ENCODE measurements around the gene ARPC1A. TPM values are rescaled to one million over a fixed set of nuclear protein-coding genes. Genes with fewer than 3 reads are reported as not detected.
"Not testable (repeated sequence)": the region's sequence is repeated elsewhere in the genome, so short reads cannot be mapped to it uniquely, and the experiment has no call there.

Gene ARPC1A
- total RNA-seq, 2 donors from 2014 or later, result 173 to 231 TPM

GRCh38 chr7:99340659-99341058, 15.0 kb downstream of the ARPC1A start:
- intact Hi-C loops (cut with DNase I), result no loop called here
- DNase-seq, result no peak
- H3K4me3 ChIP-seq, result no peak overlapping the region

GRCh38 chr7:99344061-99344647, 18.5 kb downstream of the ARPC1A start:
- H3K27me3 ChIP-seq, result no peaks in the 10 kb centered on the region
- H3K9ac ChIP-seq (ENCODE audit: low read depth in 2 of 2, low read length in 2 of 2), result no peak overlapping the region
- no peak for DNase-seq
- no peak overlapping the region for H3K27ac ChIP-seq
- H3K4me1 ChIP-seq, result no peaks in the 10 kb centered on the region
- peaks cover 15% of the 10 kb centered on the region for H3K36me3 ChIP-seq
- TF ChIP-seq CTCF (IDR thresholded peaks at IDR 0.05), result no peak
- no peaks in the 10 kb centered on the region for H3K9me3 ChIP-seq
- intact Hi-C loops (cut with DNase I), result no loop called here
- H3K4me3 ChIP-seq, result no peak overlapping the region

More at GRCh38 chr7:99340659-99341058, 15.0 kb downstream of the ARPC1A start:
- Histone ChIP-seq H3K9ac (ENCODE audit: low read depth in 2 of 2, low read length in 2 of 2) (no peak overlapping the region), H3K36me3 (peaks cover 27% of the 10 kb centered on the region), H3K9me3 (no peaks in the 10 kb centered on the region), H3K27ac (no peak overlapping the region), H3K27me3 (no peaks in the 10 kb centered on the region), H3K4me1 (no peaks in the 10 kb centered on the region)
- no peak for TF ChIP-seq CTCF (IDR thresholded peaks at IDR 0.05)

- H3K4me1 ChIP-seq; H3K27me3 ChIP-seq; DNase-seq; H3K9ac ChIP-seq (ENCODE audit: low read depth in 2 of 2, low read length in 2 of 2); H3K9me3 ChIP-seq; H3K27ac ChIP-seq; intact Hi-C loops (cut with DNase I); H3K4me3 ChIP-seq: not testable (repeated sequence)
- peaks cover 51% of the 10 kb centered on the region for H3K36me3 ChIP-seq
Observed at GRCh38 chr7:99350641-99351040, 24.9 kb downstream of the ARPC1A start.

- intact Hi-C loops (cut with DNase I), result no loop called here
- H3K27me3 ChIP-seq, result no peaks in the 10 kb centered on the region
- no peak overlapping the region for H3K9ac ChIP-seq (ENCODE audit: low read depth in 2 of 2, low read length in 2 of 2)
- H3K4me1 ChIP-seq, result no peaks in the 10 kb centered on the region
- no peaks in the 10 kb centered on the region for H3K9me3 ChIP-seq
- no peak for DNase-seq
- no peak overlapping the region for H3K27ac ChIP-seq
- H3K4me3 ChIP-seq, result no peak overlapping the region
- H3K36me3 ChIP-seq, result peaks cover 58% of the 10 kb centered on the region
- TF ChIP-seq CTCF (IDR thresholded peaks at IDR 0.05), result no peak
Observed at GRCh38 chr7:99352247-99352646, 26.5 kb downstream of the ARPC1A start.

GRCh38 chr7:99355098-99355497, 29.4 kb downstream of the ARPC1A start:
- no peak for DNase-seq
- Histone ChIP-seq H3K27me3 (no peaks in the 10 kb centered on the region), H3K9ac (ENCODE audit: low read depth in 2 of 2, low read length in 2 of 2) (no peak overlapping the region), H3K36me3 (peaks cover 46% of the 10 kb centered on the region), H3K4me1 (no peaks in the 10 kb centered on the region), H3K4me3 (no peak overlapping the region), H3K9me3 (no peaks in the 10 kb centered on the region), H3K27ac (no peak overlapping the region)
- TF ChIP-seq CTCF (IDR thresholded peaks at IDR 0.05), result no peak
- intact Hi-C loops (cut with DNase I), result no loop called here

GRCh38 chr7:99357701-99358490, 32.2 kb downstream of the ARPC1A start:
- Histone ChIP-seq H3K4me3 (no peak overlapping the region), H3K27ac (no peak overlapping the region), H3K27me3 (no peaks in the 10 kb centered on the region), H3K9me3 (no peaks in the 10 kb centered on the region), H3K9ac (ENCODE audit: low read depth in 2 of 2, low read length in 2 of 2) (no peak overlapping the region), H3K4me1 (no peaks in the 10 kb centered on the region), H3K36me3 (peaks cover 29% of the 10 kb centered on the region)
- DNase-seq, result no peak
- intact Hi-C loops (cut with DNase I), result no loop called here
- no peak for TF ChIP-seq CTCF (IDR thresholded peaks at IDR 0.05)

GRCh38 chr7:99358521-99358920, 32.8 kb downstream of the ARPC1A start:
- H3K27ac ChIP-seq; H3K4me1 ChIP-seq; DNase-seq; H3K9ac ChIP-seq (ENCODE audit: low read depth in 2 of 2, low read length in 2 of 2); intact Hi-C loops (cut with DNase I); H3K4me3 ChIP-seq; H3K9me3 ChIP-seq; H3K27me3 ChIP-seq: not testable (repeated sequence)
- H3K36me3 ChIP-seq, result peaks cover 28% of the 10 kb centered on the region

Measured in colonic mucosa (tissue), 4 donors.